HCT116 (cell line): ENCODE measurements around the gene TRDN.

ENCODE experiments used
- POLR2A ChIP-seq: IDR thresholded peaks from 2 replicates; pipeline ENCODE4 v1.7.0; 2011; ENCODE audit warnings: borderline replicate concordance; ENCODE audit not compliant: insufficient read depth, insufficient read length; ENCODE audit errors: extremely low read depth
- TCF7L2 ChIP-seq: IDR thresholded peaks from 2 replicates; pipeline ENCODE4 v1.7.0; 2011; ENCODE audit warnings: borderline replicate concordance, inconsistent platforms; ENCODE audit not compliant: insufficient read depth, insufficient read length; ENCODE audit errors: extremely low read depth

DNA sequence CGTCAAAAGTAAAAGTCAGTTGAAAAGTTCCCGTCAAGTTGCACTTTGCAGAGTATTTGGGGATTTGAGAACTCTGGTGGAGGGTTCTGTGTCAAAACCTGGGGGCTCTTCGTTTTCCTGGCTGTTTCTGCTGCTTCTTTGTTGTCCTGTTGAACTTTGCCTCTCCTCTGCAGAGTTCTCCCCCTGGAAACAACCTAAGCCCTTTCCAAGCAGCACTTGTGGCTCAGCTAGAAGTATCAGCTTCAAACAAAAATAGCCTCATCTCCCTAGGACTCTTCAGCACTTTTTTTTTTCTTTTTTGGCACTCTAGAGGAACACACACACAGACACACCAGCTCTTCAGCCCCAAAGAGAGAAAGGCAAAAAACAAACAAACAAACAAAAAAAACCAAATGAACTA lies at the start of gene TRDN:
- TF ChIP-seq TCF7L2 (no peak), POLR2A (no peak)
